DLD1 (cell line): ENCODE measurements around the gene ADAMTS19.

Source experiments
- in situ Hi-C: cut with HindIII; loops from 2 replicates; pipeline ENCODE4 v1.10.0; 2017; ENCODE audit warnings: low sequenced_read_pairs

ADAMTS19 gene

DNA sequence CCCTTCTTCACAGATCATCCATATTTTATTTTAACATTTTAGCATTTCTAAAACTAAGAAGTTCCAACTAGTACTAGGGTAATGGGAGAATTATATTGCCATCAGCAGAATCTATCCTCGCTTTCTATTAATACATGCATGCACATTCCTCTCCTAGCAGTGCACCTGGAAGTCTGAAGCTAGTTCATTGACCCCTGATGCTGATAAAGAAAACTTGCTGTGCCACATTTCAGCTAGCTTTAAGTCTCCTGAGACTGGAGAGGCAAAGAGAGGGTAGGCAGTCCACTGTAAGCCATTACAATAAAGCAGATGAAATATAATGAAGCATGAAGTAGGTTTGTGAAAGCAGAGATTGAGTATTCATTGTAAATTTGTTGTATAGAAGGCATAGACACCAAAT lies 303.6 kb downstream of the ADAMTS19 start:
- in situ Hi-C loops, result no loop called here

DNA sequence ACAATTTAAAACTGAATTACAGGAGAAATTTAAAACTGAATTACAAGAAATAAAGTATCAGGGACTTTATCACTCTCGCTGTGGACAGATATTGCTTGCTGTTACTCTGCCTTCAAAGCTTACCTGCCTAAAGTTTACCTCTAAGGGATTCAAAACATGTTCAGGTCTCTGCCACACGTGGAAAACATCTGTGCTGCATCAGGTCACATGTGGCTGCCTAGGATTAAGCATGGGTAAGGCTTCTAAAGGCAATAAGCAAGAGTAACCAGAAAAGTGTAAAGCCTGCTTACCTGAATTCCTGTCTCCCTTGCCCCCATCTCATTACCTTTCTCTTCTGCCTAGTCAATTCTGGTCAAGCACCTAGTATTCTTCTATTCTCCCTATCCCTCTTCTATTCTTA lies 306.7 kb downstream of the ADAMTS19 start:
- in situ Hi-C loops, result no loop called here

DNA sequence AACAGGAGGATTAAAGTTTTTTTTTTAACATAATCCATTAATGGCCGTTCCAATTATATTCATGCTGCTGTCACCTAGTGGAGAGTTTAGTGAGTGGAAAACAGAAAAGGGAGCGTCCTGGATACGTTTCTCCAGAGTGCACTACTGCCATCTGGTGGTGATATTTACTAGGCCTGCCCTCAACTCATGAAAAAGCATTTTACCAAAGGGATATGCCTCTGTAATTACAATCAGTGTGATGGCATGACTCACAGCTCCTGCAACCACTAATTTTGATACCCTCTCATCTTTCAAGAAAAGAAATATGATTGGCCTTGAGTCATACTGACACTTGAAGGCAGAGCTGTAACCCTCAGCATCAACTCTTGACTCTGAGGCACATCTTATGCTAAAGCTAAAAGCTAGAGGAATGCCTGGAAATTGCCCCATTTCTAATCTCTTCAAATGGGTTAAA lies 307.9 kb downstream of the ADAMTS19 start:
- in situ Hi-C loops, result no loop called here

DNA sequence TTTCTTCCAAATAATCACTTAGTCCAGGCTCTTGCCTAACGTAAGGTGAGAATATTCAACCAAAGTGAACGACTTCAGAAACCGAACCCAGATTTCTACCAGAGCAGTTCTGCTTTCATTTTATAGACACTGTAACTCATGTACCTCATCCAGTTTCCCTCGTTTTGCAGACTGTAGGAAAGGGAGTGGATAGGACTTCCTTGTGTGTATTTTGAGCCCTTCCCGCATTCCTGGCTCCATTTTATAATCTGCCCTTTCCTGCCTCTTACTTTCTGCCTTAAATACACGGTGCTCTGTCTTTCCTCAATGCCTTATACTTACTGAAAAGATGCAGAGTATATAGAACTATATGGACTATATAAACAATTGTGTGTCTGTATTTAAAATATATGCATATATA lies 308.6 kb downstream of the ADAMTS19 start:
- in situ Hi-C loops, result no loop called here

DNA sequence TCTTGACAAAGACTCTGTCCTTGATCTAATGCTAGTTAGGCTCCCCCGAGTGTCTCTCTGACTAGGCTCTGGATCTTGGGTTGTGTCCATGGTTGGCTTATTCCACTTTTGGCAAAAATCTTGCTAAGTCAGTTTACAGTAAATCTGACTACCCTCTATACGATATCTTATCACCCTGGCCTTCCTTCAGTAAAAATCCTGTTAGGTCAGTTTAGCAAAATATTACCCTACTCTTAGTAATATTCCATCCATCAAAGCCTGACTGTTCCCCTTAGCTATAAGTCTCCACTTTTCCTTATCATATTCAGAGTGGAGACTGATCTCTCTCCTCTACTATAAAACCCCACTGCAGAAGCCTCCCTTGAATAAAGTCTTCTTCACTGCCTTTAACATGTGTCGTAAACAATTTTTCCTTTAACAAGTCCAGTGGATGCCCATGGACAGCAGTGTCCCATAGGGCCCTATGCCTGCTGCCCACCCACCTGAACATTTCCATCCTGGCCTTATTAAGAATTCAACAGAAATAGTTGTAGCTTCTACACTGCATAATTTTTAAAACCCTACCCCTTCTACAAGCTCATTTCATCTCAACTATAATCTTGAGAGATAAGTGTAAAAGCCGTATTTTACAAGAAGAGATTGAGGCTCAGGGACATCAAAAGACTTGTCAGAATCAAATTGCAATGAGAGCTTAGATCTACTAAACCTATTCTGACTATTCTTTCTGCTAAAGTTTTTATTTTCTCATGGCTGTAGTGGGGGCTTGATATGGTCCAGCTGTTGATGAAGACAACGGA lies 310.1 kb downstream of the ADAMTS19 start:
- in situ Hi-C loops, result no loop called here

DNA sequence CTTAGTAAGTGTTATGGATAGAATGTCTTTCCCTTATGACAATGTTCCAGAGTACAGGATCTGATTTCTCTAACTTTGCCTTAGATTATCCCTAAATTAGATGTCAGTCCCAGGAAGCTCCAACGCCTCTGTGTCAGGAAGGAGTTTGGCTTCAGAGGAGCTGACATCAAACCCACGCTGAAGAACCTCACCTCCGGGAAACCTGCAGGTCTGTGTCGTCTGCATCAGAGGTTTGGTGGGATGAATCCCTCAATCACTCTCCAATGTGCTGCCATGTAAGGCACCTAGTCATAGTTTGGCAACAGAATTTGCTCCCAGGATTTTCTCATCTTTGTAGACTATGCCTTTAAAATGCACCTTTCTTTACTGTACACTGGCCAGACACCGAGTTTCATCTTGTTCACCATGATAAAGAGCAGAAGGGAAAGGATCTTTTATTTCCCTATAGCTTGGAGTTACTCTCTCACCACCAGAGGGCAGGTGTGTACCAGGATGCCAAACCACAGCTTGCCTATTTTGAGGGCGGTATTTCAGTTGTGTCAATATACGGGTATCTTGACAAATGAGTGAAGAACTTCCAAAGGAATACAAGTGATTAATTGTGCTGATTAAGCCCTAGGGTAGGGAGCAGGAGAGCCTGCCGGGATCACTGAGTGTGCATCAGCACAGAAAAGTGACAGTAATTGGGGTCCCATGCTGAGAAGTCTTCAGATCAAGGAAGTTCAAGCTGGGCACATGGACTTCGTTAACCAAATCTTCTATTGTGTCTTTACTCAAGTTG lies 311.1 kb downstream of the ADAMTS19 start:
- in situ Hi-C loops, result no loop called here

DNA sequence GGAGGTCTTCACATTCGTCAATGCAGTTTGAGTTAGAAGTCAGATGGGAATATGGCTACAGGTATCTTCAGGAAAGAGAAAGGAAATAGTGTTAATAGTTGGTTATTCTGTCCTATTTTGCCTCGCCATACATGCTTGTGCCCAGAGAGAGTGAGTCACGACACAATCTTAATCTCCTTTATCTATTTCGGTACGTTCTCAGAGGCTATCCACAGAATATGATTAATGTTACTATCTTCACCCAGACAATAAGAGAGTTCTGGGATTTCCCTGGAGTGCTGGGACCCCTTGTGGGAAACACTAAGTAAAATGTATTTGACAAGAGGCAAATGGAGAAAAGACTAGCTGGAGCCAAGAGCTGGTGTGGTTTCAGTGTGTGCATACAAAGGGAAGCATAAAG lies 313.3 kb downstream of the ADAMTS19 start:
- in situ Hi-C loops, result no loop called here

DNA sequence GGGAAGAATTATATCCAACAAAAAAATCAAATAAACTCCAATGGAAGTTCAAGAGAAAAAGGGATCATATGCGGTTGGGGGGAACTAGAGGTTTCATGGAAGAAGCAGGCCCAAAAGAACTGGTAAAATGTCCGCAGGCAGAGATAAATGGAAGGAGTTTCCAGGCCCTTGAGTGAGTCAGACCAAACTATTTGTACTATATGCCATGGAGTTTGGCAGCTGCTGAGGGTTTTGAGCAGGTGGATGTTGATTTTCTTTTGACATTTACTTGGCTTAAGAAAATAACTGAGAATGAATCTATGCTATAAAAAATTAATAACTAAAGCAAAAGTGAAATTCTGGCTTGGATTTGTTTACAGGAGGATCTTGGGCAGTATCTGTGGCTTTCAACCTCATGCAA lies 321.5 kb downstream of the ADAMTS19 start:
- in situ Hi-C loops, result no loop called here
